ENCODE results near the gene B4GALNT1.
"Not testable (repeated sequence)": the region's sequence is repeated elsewhere in the genome, so short reads cannot be mapped to it uniquely, and the experiment has no call there.

Gene B4GALNT1

GRCh38 chr12:57620936-57621496 lies 12.0 kb downstream of the B4GALNT1 start:
- H3K27ac ChIP-seq (ENCODE audit: low read depth in 2 of 2, low read length in 2 of 2) = no peak overlapping the region
- H3K36me3 ChIP-seq (ENCODE audit: control insufficient read depth in 2 of 2, insufficient read depth in 2 of 2, low read length in 2 of 2) = no peaks in the 10 kb centered on the region
- H3K9me3 ChIP-seq (ENCODE audit: control insufficient read depth in 2 of 2, low read length in 2 of 2) = no peaks in the 10 kb centered on the region
- H3K9ac ChIP-seq (ENCODE audit: low read depth in 1 of 2, low read length in 2 of 2) = no peak overlapping the region
- peaks cover 64 to 69% of the 10 kb centered on the region in 2 donors for H3K27me3 ChIP-seq (ENCODE audit: control insufficient read depth in 2 of 2, insufficient read depth in 2 of 2, low read length in 2 of 2)
- peaks cover 11 to 15% of the 10 kb centered on the region in 2 donors for H3K4me1 ChIP-seq (ENCODE audit: control insufficient read depth in 2 of 2, insufficient read depth in 2 of 2, low read length in 2 of 2)
- H3K4me3 ChIP-seq (ENCODE audit: low read length in 2 of 2) = peak overlapping the region in 1 of 2 donors; percentile 54

DNA sequence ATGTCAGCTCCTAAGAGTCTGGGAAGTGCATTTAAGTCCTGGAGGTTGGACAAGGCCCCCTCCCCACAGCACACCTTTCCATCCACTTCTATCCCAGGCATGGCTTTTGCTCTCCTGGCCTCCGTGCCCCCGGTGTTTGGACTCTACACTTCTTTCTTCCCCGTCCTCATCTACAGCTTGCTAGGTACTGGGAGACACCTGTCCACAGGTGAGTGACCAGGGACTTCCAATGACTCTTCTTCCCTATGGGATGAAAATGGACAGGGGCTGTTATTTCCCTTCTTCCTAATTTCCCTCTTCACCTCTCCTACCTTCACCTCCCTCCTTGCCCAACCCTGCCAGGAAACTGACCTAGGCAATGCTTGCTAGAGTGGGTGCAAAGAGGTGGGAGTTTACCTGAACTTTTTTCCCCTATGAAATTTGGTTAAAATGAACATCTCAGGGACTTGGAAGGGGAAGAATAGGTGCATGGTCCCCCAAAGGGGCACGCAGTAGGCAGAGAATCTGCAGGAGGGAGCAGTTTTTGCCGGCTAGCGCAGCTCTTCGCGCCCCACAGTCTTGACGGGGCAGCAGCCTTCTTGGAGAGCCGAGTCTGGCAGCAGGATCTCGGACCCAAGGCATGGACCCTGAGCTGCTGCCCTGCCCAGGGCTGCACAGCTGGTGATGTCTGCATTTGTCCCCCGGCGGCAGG lies 12.6 kb downstream of the B4GALNT1 start:
- Histone ChIP-seq H3K4me3 (ENCODE audit: low read length in 2 of 2) (no peak overlapping the region), H3K9ac (ENCODE audit: low read depth in 1 of 2, low read length in 2 of 2) (no peak overlapping the region), H3K27ac (ENCODE audit: low read depth in 2 of 2, low read length in 2 of 2) (no peak overlapping the region), H3K9me3 (ENCODE audit: control insufficient read depth in 2 of 2, low read length in 2 of 2) (no peaks in the 10 kb centered on the region), H3K36me3 (ENCODE audit: control insufficient read depth in 2 of 2, insufficient read depth in 2 of 2, low read length in 2 of 2) (no peaks in the 10 kb centered on the region), H3K27me3 (ENCODE audit: control insufficient read depth in 2 of 2, insufficient read depth in 2 of 2, low read length in 2 of 2) (peaks cover 62% of the 10 kb centered on the region in 2 donors), H3K4me1 (ENCODE audit: control insufficient read depth in 2 of 2, insufficient read depth in 2 of 2, low read length in 2 of 2) (peaks cover 11 to 15% of the 10 kb centered on the region in 2 donors)

DNA sequence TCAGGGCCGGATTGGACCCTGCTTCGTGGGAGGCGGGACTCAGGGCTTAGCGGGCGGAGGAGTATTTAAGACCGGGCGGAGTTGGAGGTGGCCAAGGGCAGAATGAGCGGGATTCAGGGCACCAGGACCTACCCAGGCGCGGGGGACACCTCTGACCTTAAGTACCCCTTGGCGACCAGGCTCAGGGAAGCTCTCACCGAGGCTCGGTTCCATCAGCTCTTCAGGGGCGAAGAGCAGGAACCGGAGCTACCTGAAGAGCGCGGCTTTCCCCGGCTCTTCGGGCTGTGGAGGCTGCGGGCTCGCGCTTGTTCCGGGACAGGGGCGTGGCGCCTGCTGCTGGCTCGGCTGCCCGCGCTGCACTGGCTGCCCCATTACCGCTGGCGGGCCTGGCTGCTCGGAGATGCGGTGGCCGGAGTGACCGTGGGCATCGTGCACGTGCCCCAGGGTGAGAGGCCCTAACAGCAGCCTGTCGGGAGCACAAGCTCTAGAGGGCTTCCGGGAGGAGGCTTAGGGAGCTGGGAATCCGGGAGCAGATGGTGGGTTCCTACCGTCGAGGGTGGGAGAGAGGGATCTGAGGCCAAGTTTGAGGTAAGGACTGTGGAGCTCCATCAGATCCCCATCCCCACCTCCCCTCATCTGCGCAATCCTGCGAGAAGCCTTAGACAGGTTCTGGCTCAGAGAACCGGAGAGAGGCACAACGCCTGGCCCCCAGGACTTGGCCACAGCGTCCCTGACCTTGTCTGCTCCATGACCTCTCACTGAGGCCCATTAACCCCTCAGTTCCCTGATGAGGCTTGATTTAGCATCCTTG lies 13.4 kb downstream of the B4GALNT1 start:
- H3K27me3 ChIP-seq (ENCODE audit: control insufficient read depth in 2 of 2, insufficient read depth in 2 of 2, low read length in 2 of 2) = peaks cover 55 to 60% of the 10 kb centered on the region in 2 donors
- H3K4me1 ChIP-seq (ENCODE audit: control insufficient read depth in 2 of 2, insufficient read depth in 2 of 2, low read length in 2 of 2) = peaks cover 11 to 15% of the 10 kb centered on the region in 2 donors
- H3K27ac ChIP-seq (ENCODE audit: low read depth in 2 of 2, low read length in 2 of 2) = no peak overlapping the region
- H3K36me3 ChIP-seq (ENCODE audit: control insufficient read depth in 2 of 2, insufficient read depth in 2 of 2, low read length in 2 of 2) = no peaks in the 10 kb centered on the region
- no peak overlapping the region for H3K9ac ChIP-seq (ENCODE audit: low read depth in 1 of 2, low read length in 2 of 2)
- no peaks in the 10 kb centered on the region for H3K9me3 ChIP-seq (ENCODE audit: control insufficient read depth in 2 of 2, low read length in 2 of 2)
- H3K4me3 ChIP-seq (ENCODE audit: low read length in 2 of 2) = no peak overlapping the region

- H3K27me3 ChIP-seq (ENCODE audit: control insufficient read depth in 2 of 2, insufficient read depth in 2 of 2, low read length in 2 of 2) = peaks cover 53 to 60% of the 10 kb centered on the region in 2 donors
- peaks cover 11 to 15% of the 10 kb centered on the region in 2 donors for H3K4me1 ChIP-seq (ENCODE audit: control insufficient read depth in 2 of 2, insufficient read depth in 2 of 2, low read length in 2 of 2)
- no peaks in the 10 kb centered on the region for H3K9me3 ChIP-seq (ENCODE audit: control insufficient read depth in 2 of 2, low read length in 2 of 2)
- H3K36me3 ChIP-seq (ENCODE audit: control insufficient read depth in 2 of 2, insufficient read depth in 2 of 2, low read length in 2 of 2) = no peaks in the 10 kb centered on the region
- H3K4me3 ChIP-seq (ENCODE audit: low read length in 2 of 2) = no peak overlapping the region
- H3K9ac ChIP-seq (ENCODE audit: low read depth in 1 of 2, low read length in 2 of 2) = no peak overlapping the region
- no peak overlapping the region for H3K27ac ChIP-seq (ENCODE audit: low read depth in 2 of 2, low read length in 2 of 2)
Measured at GRCh38 chr12:57618966-57619433, 14.0 kb downstream of the B4GALNT1 start.

GRCh38 chr12:57618431-57618830 lies 14.6 kb downstream of the B4GALNT1 start:
- H3K36me3 ChIP-seq (ENCODE audit: control insufficient read depth in 2 of 2, insufficient read depth in 2 of 2, low read length in 2 of 2); H3K9ac ChIP-seq (ENCODE audit: low read depth in 1 of 2, low read length in 2 of 2); H3K4me3 ChIP-seq (ENCODE audit: low read length in 2 of 2); H3K27ac ChIP-seq (ENCODE audit: low read depth in 2 of 2, low read length in 2 of 2); H3K9me3 ChIP-seq (ENCODE audit: control insufficient read depth in 2 of 2, low read length in 2 of 2): not testable (repeated sequence)
- Histone ChIP-seq H3K4me1 (ENCODE audit: control insufficient read depth in 2 of 2, insufficient read depth in 2 of 2, low read length in 2 of 2) (peaks cover 11 to 15% of the 10 kb centered on the region in 2 donors), H3K27me3 (ENCODE audit: control insufficient read depth in 2 of 2, insufficient read depth in 2 of 2, low read length in 2 of 2) (peaks cover 48 to 60% of the 10 kb centered on the region in 2 donors)

DNA sequence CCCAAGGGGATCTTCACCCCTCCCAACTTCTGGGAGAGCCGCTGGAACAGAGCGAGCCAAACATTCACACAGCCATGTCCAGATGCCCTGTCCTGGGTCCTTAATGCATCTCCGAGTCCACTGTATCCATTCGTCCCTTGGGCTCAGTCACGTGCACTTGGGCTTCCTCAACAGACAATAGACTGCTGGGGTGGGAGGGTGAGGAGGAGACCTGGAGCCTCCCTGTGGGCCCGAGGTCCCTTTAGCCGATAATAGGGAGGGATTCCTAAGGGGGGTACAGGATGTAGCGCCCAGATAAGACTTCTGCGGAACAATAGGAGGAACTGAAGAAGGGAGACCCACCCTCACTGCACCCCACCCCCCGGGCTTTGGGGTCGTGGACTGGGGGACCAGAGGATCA lies 15.1 kb downstream of the B4GALNT1 start:
- no peaks in the 10 kb centered on the region for H3K9me3 ChIP-seq (ENCODE audit: control insufficient read depth in 2 of 2, low read length in 2 of 2)
- no peak overlapping the region for H3K9ac ChIP-seq (ENCODE audit: low read depth in 1 of 2, low read length in 2 of 2)
- H3K4me3 ChIP-seq (ENCODE audit: low read length in 2 of 2) = no peak overlapping the region
- H3K27ac ChIP-seq (ENCODE audit: low read depth in 2 of 2, low read length in 2 of 2) = no peak overlapping the region
- peaks cover 11 to 15% of the 10 kb centered on the region in 2 donors for H3K4me1 ChIP-seq (ENCODE audit: control insufficient read depth in 2 of 2, insufficient read depth in 2 of 2, low read length in 2 of 2)
- no peaks in the 10 kb centered on the region for H3K36me3 ChIP-seq (ENCODE audit: control insufficient read depth in 2 of 2, insufficient read depth in 2 of 2, low read length in 2 of 2)
- H3K27me3 ChIP-seq (ENCODE audit: control insufficient read depth in 2 of 2, insufficient read depth in 2 of 2, low read length in 2 of 2) = peaks cover 49 to 64% of the 10 kb centered on the region in 2 donors

DNA sequence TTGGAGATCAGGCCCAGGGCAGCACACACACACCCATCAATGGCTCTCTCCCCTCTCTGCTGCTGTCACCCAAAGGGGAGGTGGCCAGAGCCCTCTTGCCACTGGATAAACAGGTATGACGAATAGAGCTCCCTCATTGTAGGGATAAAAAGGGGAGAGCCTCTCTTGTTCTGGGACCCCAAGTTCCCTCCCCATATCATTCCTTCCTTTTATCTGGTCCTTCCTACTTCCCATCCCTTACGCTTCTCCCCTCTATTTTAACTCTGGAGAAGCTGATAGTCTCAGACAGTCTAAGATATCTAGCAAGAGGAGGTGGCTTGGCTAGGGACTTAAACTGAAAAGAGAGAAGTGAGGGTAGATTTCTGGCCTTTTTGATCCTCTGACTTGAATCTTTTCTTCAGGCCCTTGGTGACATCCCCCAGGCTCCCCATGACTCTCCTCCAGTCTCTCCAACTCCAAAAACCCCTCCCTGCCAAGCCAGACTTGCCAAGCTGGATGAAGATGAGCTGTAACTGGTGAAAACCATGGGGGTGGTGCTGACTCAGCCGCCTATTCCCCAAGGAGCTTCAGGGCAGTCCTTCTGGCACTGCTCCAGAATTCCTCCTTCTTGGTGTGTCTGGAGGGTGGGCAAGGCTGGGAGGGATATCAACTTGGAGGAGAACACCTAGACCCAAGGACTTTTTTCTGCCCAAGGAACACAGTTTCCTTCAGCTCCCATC lies 16.5 kb downstream of the B4GALNT1 start:
- no peak overlapping the region for H3K9ac ChIP-seq (ENCODE audit: low read depth in 1 of 2, low read length in 2 of 2)
- H3K9me3 ChIP-seq (ENCODE audit: control insufficient read depth in 2 of 2, low read length in 2 of 2) = no peaks in the 10 kb centered on the region
- H3K27me3 ChIP-seq (ENCODE audit: control insufficient read depth in 2 of 2, insufficient read depth in 2 of 2, low read length in 2 of 2) = peaks cover 41 to 58% of the 10 kb centered on the region in 2 donors
- H3K36me3 ChIP-seq (ENCODE audit: control insufficient read depth in 2 of 2, insufficient read depth in 2 of 2, low read length in 2 of 2) = no peaks in the 10 kb centered on the region
- no peak overlapping the region for H3K27ac ChIP-seq (ENCODE audit: low read depth in 2 of 2, low read length in 2 of 2)
- H3K4me3 ChIP-seq (ENCODE audit: low read length in 2 of 2) = no peak overlapping the region
- H3K4me1 ChIP-seq (ENCODE audit: control insufficient read depth in 2 of 2, insufficient read depth in 2 of 2, low read length in 2 of 2) = peaks cover 6 to 11% of the 10 kb centered on the region in 2 donors

DNA sequence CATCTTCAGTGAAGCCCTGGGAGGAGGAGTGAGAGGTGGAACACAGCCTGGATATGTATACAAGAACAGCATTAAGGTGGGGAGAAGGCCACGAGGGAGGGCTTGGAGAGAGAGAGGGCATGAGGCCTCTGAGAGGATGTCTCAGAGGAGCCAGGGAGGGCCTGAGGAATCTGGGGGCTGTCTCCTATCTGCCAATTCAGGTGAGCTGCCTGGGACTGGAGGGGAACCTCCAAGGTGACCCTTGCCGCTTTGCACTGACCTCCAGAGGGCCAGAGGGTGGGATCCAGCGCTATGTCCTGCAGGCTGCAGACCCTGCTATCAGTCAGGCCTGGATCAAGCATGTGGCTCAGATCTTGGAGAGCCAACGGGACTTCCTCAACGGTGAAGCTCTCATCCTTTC lies 17.4 kb downstream of the B4GALNT1 start:
- Histone ChIP-seq H3K36me3 (ENCODE audit: control insufficient read depth in 2 of 2, insufficient read depth in 2 of 2, low read length in 2 of 2) (no peaks in the 10 kb centered on the region), H3K4me1 (ENCODE audit: control insufficient read depth in 2 of 2, insufficient read depth in 2 of 2, low read length in 2 of 2) (peaks cover 0 to 2% of the 10 kb centered on the region in 2 donors), H3K27ac (ENCODE audit: low read depth in 2 of 2, low read length in 2 of 2) (no peak overlapping the region), H3K27me3 (ENCODE audit: control insufficient read depth in 2 of 2, insufficient read depth in 2 of 2, low read length in 2 of 2) (peaks cover 36 to 54% of the 10 kb centered on the region in 2 donors), H3K4me3 (ENCODE audit: low read length in 2 of 2) (no peak overlapping the region), H3K9me3 (ENCODE audit: control insufficient read depth in 2 of 2, low read length in 2 of 2) (no peaks in the 10 kb centered on the region), H3K9ac (ENCODE audit: low read depth in 1 of 2, low read length in 2 of 2) (no peak overlapping the region)

GRCh38 chr12:57614948-57615500 lies 18.0 kb downstream of the B4GALNT1 start:
- H3K27ac ChIP-seq (ENCODE audit: low read depth in 2 of 2, low read length in 2 of 2) = no peak overlapping the region
- no peak overlapping the region for H3K4me3 ChIP-seq (ENCODE audit: low read length in 2 of 2)
- no peak overlapping the region for H3K9ac ChIP-seq (ENCODE audit: low read depth in 1 of 2, low read length in 2 of 2)
- H3K36me3 ChIP-seq (ENCODE audit: control insufficient read depth in 2 of 2, insufficient read depth in 2 of 2, low read length in 2 of 2) = no peaks in the 10 kb centered on the region
- peaks cover 31 to 52% of the 10 kb centered on the region in 2 donors for H3K27me3 ChIP-seq (ENCODE audit: control insufficient read depth in 2 of 2, insufficient read depth in 2 of 2, low read length in 2 of 2)
- peaks cover 0 to 2% of the 10 kb centered on the region in 2 donors for H3K4me1 ChIP-seq (ENCODE audit: control insufficient read depth in 2 of 2, insufficient read depth in 2 of 2, low read length in 2 of 2)
- H3K9me3 ChIP-seq (ENCODE audit: control insufficient read depth in 2 of 2, low read length in 2 of 2) = no peaks in the 10 kb centered on the region
